HT1080 (cell line): ENCODE measurements around the gene SYNPO2. TPM values are rescaled to one million over a fixed set of nuclear protein-coding genes. Genes with fewer than 3 reads are reported as not detected.
"Not testable (repeated sequence)": the region's sequence is repeated elsewhere in the genome, so short reads cannot be mapped to it uniquely, and the experiment has no call there.

Source experiments
- DNase-seq: peaks from one replicate; pipeline ENCODE4 v3.0.0-alpha.2; 2015; ENCODE audit warnings: low read depth
- total RNA-seq: library from RNA; depleted of rRNA; stranded (reverse); fragments of >200 nt; shearing (Covaris generic); gene quantifications from 2 replicates; pipeline ENCODE4 v1.2.3, GENCODE V29; 2014

SYNPO2 gene
- total RNA-seq, 1 experiment from 2014 or later = 0.08 TPM

DNA sequence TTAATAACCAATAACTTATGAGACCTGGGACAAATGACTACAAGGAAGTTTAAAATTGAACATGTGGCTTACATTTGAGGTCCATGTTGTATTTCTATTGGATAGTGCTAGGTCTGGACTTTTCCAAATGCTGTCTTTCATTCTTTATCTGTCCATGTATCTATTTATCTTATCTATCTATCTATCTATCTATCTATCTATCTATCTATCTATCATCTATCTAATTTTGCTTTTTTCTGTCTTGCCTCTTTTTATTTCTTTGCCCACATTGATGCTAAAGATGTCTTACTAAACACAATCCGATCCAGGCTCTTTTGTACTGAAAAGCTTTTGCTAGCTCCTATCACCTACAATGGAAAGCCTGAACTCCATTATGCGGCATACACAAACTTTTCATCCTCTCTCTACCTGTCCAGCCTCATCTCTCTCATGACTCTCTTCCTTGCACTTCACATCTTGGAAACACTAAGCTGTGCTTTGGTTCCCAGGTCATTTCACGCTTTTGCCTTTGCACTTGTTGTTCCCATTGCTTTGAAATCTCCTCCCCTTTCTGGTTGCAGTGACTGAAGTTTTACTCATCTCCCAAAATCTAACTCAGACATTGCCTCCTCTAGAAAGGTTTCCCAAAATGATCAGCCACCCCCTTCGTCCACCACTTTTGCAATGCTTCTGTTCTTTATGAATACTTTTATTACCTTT, 107.2 kb downstream of the SYNPO2 start:
- no peak for DNase-seq

DNA sequence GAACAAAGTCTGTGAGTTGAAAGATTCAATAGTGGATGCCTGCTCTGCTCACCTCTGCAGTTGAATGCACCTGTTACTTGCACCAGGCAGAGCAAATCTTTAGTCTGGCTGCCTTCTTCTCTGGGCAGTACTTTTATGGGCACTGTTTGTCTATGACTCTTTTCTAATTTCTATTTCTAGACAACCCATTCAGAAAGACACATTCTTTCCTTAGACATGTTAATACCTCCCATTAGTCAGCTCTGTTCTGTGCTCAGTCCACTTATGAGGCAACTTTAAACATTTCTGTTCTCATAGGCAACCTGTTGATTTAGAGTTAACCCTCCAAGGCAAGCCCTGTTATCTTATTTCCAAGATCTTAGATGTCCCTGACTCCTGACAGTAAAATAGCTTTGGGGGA, 108.9 kb downstream of the SYNPO2 start:
- no peak for DNase-seq

DNA sequence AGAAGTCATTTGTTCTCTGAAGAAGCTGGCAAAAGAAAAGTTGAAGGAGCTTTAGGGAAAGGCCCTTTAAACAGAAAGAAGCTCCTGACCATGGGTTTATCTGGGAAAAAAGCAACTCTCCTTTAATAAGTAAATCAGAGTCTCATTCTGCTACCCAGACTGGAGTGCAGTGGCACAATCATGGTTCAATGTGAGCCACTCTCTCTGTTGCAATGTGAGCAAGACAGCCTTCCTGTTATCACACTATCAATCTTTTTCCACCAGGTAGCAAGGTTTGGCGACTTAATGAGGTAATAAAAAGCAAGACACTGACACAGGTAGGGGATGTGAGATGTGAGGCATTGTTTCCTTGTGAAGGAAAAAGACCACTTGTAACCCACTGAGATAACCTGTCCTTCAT, 111.3 kb downstream of the SYNPO2 start:
- DNase-seq = no peak

DNA sequence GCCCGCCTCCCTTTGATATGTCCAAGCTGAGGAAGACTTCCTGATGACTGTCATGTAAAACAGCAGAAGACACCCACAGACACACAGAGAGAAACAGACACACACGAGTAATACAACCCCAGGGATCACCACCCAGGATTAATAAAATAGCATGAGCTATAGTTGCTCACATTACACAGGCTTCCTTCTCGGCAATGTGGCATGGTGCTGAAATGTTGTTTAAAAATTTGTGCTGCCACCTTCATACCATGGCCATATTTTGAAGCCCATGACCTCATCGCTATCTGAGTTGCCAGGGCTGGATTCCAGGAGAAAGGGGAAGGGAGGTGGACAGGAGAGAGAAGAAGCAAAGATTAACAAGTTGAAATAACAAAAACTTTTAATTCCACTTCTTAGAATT, 111.7 kb downstream of the SYNPO2 start:
- no peak for DNase-seq

DNA sequence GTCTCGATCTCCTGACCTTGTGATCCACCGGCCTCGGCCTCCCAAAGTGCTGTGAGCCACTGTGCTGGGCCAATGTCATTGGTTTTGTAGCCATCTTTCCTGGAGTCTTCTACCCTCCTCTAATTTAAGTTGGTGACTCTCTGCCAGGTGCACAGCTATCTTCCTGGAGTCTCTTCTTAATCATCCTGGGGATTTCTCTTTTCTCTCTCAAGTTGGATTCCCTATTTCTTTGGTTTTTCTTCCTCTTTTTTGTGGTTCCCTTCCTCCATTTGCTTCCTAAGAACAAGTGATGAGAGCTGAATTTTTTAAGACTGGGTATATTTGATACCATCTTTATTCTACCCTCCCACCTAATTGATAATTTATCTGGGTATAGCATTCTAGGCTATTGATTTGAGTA, 113.8 kb downstream of the SYNPO2 start:
- no peak for DNase-seq

DNA sequence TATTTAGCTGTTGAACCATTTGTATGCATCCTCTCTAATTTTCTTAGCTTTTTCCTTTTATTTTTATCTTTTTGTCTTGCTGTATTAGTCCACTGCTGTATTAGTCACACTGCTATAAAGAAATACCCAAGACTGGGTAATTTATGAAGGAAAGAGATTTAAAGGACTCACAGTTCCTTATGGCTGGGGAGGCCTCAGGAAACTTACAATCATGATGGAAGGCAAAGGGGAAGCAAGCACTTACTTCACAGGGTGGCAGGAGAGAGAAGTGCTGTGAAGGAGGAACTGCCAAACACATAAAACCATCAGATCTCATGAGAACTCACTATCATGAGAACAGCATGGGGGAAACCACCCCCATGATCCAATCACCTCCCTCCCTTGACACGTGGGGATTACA, 114.3 kb downstream of the SYNPO2 start:
- not testable (repeated sequence) for DNase-seq

DNA sequence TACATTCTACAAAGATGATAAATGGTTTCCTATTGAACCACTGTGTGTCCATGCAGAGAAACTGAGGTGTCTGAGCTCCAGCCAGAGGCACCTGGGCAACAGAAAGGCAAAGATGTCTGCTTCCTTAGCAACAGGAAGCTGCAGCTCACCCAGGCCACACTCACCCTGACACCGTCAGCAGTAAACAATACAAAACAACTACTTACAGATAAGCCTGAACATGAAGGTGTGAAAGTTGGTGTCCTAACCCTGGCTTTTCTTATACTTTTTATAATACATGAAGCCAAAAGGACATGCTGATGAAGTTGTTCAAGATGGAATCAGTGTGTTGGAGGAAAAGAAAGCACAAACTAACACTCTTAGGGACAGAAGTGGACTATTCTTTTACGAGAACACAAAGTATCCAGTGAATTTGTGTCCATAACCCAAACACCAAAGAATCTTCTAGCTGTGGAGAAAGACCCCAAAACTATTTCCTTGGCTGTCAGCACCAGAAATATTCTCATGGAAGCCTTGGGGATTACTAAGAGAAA, 117.3 kb downstream of the SYNPO2 start:
- DNase-seq = no peak

DNA sequence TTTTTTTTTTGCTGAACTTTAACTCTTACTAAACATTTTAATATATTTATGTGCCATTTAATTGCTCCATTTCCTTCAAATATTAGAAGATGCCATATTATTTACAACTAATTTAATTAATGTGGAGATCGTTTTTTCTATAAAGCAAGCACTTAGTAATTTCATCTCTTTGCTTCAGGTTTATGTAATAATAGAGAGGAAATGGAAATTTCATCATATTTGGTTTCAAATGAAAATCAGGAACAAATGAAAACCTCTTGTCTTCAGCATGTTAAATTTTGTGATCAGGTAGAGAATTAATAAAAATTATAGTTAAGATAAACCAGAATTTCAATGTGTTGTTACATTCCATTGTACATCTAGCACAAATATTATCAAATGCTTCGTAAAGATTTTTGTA, 120.1 kb downstream of the SYNPO2 start:
- DNase-seq = no peak

DNA sequence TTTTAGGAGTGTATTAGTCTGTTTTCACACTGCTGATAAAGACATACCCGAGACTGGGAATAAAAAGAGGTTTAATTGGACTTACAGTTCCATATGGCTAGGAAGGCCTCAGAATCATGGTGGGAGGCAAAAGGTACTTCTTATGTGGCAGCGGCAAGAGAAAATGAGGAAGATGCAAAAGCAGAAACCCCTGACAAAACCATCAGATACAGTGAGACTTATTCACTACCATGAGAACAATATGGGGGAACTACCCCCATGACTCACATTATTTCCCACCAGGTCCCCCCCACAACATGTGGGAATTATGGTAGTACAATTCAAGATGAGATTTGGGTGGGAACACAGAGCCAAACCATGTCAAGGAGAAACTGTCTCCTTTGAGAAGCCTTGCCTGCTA, 121.6 kb downstream of the SYNPO2 start:
- DNase-seq = not testable (repeated sequence)

DNA sequence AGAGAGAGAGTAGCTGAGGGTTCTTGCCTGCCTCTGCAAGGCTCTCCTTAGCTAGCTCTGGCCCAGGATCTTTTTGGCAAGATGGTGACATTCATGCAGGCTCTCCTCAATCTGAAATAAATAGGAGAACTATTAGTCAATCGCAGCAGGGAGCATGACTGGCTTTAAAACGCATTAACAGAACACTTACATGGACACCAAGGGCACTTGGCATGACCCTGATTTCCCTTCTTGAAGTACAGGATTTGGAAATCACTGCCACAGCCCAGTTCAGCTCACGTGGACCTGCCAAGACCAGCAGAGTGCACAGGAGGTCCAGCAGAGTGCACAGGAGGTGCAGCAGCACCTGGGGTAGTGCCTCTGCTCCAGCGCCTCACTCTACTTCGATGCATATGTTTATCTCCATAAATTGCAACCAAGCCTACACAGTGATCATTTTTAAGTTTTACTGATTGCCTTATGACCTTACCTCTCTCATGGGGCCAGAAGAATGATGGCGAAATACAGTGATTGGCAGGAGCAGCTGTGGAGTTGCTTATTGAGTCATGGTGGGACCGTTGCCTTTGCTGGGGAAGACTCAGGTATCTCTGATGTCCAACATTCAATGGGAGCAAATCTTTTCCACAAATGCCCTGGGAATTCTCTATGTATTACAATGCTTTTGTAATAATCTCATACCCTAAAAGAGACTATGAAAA, 122.4 kb downstream of the SYNPO2 start:
- no peak for DNase-seq

DNA sequence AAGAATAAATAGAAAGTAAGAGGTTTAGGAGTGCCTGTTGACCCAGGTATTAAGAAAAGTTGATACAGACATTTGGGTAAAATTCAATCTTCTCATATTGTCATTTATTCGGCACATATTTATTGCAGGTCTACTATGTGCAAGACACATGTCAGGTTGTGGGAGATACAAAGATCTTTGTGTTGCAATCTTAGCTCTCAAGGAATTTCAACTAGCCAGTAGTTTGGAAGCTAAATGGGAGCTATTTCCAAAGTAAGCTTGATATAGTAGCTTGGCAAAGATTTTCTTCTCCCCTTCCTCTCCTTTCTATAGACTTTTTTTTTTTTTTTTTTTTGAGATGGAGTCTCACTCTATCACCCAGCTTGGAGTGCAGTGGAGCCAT, 122.9 kb downstream of the SYNPO2 start:
- no peak for DNase-seq

DNA sequence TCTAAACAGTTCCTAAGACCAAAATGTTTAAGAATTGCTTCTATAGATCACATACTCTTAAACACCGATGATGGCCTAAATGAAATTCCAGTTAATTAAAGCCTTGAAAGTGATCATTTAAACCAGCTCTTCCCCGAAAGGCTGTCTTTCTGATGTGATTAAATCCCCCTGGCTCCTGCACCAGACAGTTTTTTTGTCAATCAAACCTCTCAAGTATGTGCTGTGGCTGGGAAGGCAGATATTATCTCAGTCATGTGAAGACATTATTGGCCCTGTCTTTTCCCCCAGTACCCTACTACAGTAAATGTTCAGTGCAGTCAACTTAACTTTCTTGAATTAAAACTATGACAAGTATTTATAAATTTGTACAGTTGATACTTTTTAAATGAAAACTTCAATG, 126.0 kb downstream of the SYNPO2 start:
- no peak for DNase-seq

DNA sequence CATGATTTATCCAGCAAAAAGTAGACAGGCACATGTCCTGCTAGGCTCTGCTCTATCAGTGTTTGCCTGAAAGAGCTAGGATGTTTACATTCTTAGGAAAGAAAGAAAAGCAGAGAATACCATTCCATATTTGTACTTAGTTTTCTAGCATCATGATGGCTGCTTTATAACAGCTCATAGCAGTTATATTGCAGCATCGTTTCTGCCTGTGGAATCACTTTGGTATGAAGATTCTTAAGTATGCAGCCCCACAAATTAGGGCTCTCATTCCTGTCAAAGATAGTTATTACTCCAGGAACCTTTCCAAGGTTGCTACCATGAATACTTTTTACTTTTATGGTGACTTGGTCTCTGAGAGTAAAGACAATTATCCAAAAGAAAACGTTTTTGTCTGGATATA, 128.0 kb downstream of the SYNPO2 start:
- DNase-seq = no peak

DNA sequence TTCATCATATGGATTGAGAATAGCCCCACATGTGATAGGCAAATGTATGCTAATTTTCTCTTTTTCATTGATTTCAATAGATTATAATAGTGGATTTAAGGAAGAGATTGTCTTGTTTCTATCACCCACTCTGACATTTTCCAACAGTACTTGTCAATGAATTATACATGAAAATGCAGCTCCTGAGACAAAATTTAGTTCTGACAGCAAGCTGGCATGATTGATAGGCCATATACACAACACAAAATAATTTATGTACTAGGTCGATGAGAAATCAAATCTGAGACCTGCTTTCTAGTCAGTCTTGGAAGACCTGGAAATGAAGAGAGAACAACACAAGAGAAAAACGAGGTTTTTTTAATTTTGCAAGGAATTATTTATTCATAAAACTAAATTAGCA, 129.0 kb downstream of the SYNPO2 start:
- no peak for DNase-seq

DNA sequence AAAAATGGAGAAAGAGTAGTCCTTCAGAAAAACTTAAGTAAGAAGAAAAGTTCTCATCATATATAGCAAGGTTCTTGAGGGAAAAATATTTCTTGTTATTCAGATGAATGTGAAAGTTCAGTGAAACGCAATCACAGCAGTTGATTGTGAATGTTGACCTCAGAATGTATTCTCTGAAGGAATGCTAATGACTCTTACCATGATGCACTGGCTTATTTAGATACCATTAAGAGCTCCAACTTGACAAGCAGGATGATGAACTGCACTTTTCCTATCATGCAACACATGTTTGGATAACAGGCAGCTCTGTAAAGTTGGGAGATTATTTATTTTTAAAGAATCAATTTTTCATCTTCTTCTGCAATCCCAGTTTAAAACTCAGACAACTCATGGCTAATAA, 131.5 kb downstream of the SYNPO2 start:
- no peak for DNase-seq

DNA sequence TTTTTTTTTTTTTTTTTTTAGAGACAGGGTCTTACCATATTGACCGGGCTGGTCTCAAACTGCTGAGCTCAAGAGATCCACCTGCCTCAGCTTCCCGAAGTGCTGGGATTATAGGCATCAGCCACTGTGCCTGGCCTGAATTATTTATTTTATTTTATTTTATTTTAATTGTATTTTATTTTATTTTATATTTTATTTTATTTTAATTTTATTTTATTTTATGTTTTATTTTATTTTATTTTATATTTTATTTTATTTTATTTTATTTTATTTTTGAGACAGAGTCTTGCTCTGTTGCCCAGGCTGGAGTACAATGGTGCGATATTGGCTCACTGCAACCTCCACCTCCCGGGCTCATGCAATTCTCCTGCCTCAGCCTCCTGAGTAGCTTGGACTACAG, 133.9 kb downstream of the SYNPO2 start:
- DNase-seq = not testable (repeated sequence)

DNA sequence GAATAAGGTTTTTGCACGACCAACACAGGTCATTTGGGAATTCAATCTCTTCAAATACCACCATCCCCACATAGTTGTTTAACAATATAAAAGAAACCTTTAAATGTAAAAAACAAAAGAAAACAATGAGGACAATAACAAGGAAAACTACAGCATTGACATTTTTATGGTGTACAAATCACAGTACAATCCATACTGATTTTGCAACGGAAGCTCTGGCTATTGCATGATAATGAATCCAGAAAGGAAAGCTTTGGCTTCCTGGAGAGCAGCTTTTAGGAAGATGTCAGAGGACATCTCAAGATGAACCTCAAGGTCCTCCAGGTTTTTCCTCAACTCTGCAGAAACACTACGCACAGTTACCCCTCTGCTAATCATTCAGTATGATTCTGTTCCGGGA, 135.4 kb downstream of the SYNPO2 start:
- DNase-seq = no peak

DNA sequence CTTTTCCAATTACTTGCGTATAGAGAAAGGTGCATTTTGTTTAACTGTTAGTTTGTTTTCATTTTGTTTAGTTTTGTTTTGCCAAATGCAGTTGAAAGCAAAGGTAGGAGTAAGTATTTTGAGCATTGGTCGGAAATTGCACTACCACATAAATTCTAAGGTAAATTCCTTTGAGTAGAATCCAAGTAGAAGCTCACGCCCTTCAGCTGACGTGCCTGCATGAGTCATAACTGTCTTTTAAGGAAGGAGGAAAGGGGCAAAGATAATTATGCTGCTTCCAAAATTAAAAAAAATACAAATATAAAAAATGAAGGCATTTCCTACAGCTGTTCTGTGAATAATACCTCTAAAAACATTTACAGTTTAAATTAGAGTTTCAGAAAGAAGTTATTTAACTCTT, 136.8 kb downstream of the SYNPO2 start:
- DNase-seq = peak; percentile 61

DNA sequence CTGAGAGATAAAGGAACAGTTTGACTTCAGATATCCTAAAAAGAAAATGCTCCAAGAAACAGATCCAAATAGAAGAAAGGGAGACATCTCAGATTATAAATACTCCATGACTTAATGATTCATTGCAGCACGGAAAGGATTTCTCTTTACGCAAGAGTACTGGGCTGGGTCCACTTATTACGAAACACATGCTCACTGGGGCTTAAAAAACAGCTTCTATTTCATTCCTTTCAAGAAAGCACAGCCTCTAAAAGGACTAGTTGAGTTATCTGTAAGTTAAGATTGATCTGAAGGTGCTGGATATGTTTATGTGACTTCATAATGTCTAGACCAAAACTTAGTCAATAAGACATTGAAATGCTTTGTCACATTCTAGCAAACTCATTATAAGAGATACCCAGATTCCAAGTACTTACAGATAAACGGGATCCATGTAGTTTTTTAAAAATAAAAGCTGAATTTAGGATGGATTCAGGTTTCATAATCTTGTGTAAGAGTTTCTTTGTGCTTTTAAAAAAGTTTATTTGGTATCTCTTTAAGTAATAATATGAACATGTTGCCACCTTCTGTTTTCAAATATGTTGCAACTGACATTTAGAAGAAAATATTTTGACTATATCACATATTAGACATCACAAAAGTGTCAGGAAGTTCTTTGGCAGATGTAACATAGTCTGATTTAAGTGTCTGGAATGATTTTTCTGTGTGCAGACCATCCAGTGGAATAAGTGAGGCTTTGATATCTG, 137.4 kb downstream of the SYNPO2 start:
- peak; percentile 65 for DNase-seq

DNA sequence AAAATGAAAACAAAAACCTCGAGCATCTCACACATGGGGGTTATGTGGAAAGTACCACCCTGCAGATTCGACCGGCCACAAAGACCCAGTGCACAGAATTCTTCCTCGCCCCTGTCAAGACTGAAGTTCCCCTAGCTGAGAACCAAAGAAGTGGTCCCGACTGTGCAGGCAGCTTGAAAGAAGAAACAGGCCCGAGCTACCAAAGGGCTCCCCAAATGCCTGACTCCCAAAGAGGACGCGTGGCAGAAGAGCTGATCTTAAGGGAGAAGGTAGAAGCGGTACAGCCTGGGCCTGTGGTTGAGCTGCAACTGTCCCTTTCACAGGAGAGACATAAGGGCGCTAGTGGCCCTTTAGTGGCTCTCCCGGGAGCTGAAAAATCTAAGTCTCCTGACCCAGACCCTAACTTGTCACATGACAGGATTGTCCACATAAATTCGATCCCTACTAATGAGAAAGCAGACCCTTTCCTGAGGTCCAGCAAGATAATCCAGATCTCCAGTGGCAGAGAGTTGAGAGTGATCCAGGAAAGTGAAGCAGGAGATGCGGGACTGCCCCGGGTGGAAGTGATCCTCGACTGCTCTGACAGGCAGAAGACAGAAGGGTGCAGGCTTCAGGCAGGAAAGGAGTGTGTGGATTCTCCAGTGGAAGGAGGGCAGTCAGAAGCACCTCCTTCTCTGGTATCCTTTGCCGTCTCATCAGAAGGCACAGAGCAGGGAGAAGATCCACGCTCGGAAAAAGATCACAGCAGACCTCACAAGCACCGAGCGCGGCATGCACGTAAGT, 138.2 kb downstream of the SYNPO2 start:
- no peak for DNase-seq

DNA sequence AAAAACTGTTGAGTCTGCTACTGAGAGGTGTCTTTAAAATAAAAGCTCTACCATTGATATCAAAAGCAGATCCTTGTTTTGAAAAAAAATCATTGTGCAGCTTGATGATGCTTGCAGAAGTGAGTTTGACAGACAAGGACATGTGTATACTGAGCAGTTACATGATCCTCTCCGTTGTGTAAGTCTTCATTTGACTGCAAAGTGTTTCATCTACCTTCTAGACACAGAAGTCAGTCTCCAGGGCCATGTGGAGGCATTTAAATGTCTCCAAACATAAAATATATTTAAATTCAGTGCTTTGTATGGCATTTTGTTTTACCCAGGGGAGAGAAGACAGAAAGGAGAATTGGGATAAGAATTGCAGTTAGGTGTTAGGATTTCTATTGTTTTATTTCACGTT, 139.2 kb downstream of the SYNPO2 start:
- no peak for DNase-seq

DNA sequence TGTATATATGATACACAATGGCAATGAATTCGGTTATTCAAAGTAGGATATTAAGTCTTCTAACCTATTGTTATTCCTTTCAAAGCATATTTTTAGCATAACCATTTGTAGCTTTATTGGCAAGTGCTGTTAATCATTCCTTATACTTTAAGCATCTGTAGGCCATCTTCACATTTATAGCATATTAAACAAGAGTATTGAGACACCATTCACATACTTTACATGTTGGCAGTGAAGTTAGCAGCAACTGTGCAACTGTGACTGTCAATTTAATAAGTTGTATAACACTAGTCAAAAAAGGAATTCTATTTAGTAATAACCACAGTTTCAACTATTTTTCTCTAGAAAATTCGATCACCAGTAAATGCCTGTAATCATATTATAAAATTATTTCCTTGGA, 139.6 kb downstream of the SYNPO2 start:
- DNase-seq = no peak
